ENCODE results near the gene ENO2. TPM values are rescaled to one million over a fixed set of nuclear protein-coding genes. Genes with fewer than 3 reads are reported as not detected.

ENO2 gene
- total RNA-seq, result 308 TPM

GRCh38 chr12:6914246-6914946 lies at the start of gene ENO2:
Gene ENO2, plus strand, starts transcription at chr12:6914580. Its CDS starts 1,253 bp downstream, at chr12:6915833.

GRCh38 chr12:6867413-6868210 lies 46.8 kb upstream of the ENO2 start, which contains the start of gene TPI1:
Gene TPI1, plus strand, starts transcription at chr12:6867531. Its CDS starts 36 bp downstream, at chr12:6867567.

GRCh38 chr12:6873094-6874014 lies 41.0 kb upstream of the ENO2 start, which contains the start of gene SPSB2:
Gene SPSB2, minus strand, starts transcription at chr12:6873303. Its CDS starts 402 bp downstream, at chr12:6872901.

GRCh38 chr12:6904280-6905276 lies 9.8 kb upstream of the ENO2 start, which contains the start of gene LRRC23:
Gene LRRC23, plus strand, starts transcription at chr12:6904822. Its CDS starts 812 bp downstream, at chr12:6905634.

GRCh38 chr12:6927379-6928021 lies 13.1 kb downstream of the ENO2 start, which contains the start of gene ATN1:
Gene ATN1, plus strand, starts transcription at chr12:6927959. Its CDS starts 6,043 bp downstream, at chr12:6934002.

GRCh38 chr12:6943722-6944380 lies 29.5 kb downstream of the ENO2 start, which contains the start of the genes C12orf57 and RNU7-1:
Gene C12orf57, plus strand, starts transcription at chr12:6944022. Its CDS starts 100 bp downstream, at chr12:6944122.
Gene RNU7-1, plus strand, starts transcription at chr12:6943816.

GRCh38 chr12:6950811-6951540 lies 36.6 kb downstream of the ENO2 start, which contains the start of gene PTPN6:
Gene PTPN6, plus strand, starts transcription at chr12:6951356. Its CDS starts 157 bp downstream, at chr12:6951513.

Small RNA genes within 50 kb of the gene (small RNA-seq; reads per million reads assigned to genes)
- not detected for gene MIR141
- gene MIR200C, result 0.10 reads per million
- gene RNU7-1, result not detected
- 0.67 reads per million, percentile 66 among the genes with 10 or more reads in this experiment for gene SCARNA12

Other genes with a start within 250 kb of the ENO2 start
- 17.3 TPM for gene ZNF384, start 225.2 kb upstream of the ENO2 start, total RNA-seq
- gene PIANP, start 213.8 kb upstream of the ENO2 start, total RNA-seq, result 4.4 TPM
- gene COPS7A, start 190.5 kb upstream of the ENO2 start, total RNA-seq, result 41.5 TPM
- gene MLF2, start 161.4 kb upstream of the ENO2 start, total RNA-seq, result 104 TPM
- gene PTMS, start 148.2 kb upstream of the ENO2 start, total RNA-seq, result 84.2 TPM
- not detected for gene LAG3, start 142.1 kb upstream of the ENO2 start, total RNA-seq
- gene CD4, start 125.1 kb upstream of the ENO2 start, total RNA-seq, result 4.8 TPM
- gene GPR162, start 92.8 kb upstream of the ENO2 start, total RNA-seq, result 87.9 TPM
- gene P3H3, start 86.2 kb upstream of the ENO2 start, total RNA-seq, result 15.0 TPM
- gene GNB3, start 73.7 kb upstream of the ENO2 start, total RNA-seq, result 3.2 TPM
- gene CDCA3, start 63.3 kb upstream of the ENO2 start, total RNA-seq, result 6.2 TPM
- 91.1 TPM for gene USP5, start 62.4 kb upstream of the ENO2 start, total RNA-seq
- 349 TPM for gene TPI1, start 47.0 kb upstream of the ENO2 start, total RNA-seq
- 2.3 TPM for gene SPSB2, start 41.3 kb upstream of the ENO2 start, total RNA-seq
- gene LRRC23, start 9.8 kb upstream of the ENO2 start, total RNA-seq, result 27.7 TPM
- 13.1 TPM for gene ATN1, start 13.4 kb downstream of the ENO2 start, total RNA-seq
- not detected for gene RNU7-1, start 29.2 kb downstream of the ENO2 start, total RNA-seq
- gene C12orf57, start 29.4 kb downstream of the ENO2 start, total RNA-seq, result 203 TPM
- gene PTPN6, start 36.8 kb downstream of the ENO2 start, total RNA-seq, result 5.8 TPM
- 100 TPM for gene PHB2, start 56.1 kb downstream of the ENO2 start, total RNA-seq
- 20.8 TPM for gene EMG1, start 56.3 kb downstream of the ENO2 start, total RNA-seq
- 13.8 TPM for gene LPCAT3, start 103.9 kb downstream of the ENO2 start, total RNA-seq
- 13.1 TPM for gene C1S, start 146.1 kb downstream of the ENO2 start, total RNA-seq
- 6.7 TPM for gene C1R, start 177.9 kb downstream of the ENO2 start, total RNA-seq
- gene C1RL, start 194.6 kb downstream of the ENO2 start, total RNA-seq, result 4.6 TPM
- gene RBP5, start 214.3 kb downstream of the ENO2 start, total RNA-seq, result 0.46 TPM
- 184 TPM for gene CLSTN3, start 215.8 kb downstream of the ENO2 start, total RNA-seq